Esophagus squamous epithelium (tissue), 5 donors: ENCODE data around the gene HMOX1. TPM values are rescaled to one million over a fixed set of nuclear protein-coding genes. Genes with fewer than 3 reads are reported as not detected.

Source experiments
- DNase-seq: peaks from one replicate; lab custom pipeline; 2025; lab: John Stamatoyannopoulos, UW
- H3K27ac ChIP-seq, 4 donors: fragments of 200-600 bp; sonication (generic); one replicate each; pipeline ENCODE4 v1.5.1; 2016 to 2019; ENCODE audit warnings: mild to moderate bottlenecking in 1 of 4
- H3K27me3 ChIP-seq, 4 donors: fragments of 200-600 bp; sonication (generic); 1 replicate in 3 of 4; 2 replicates in 1 of 4; pipeline versions ENCODE4 v1.5.1 to v1.6.0; 2017 to 2021; ENCODE audit warnings: antibody characterized with exemption in 1 of 4
- H3K36me3 ChIP-seq, 3 donors: fragments of 200-600 bp; sonication (generic); one replicate each; pipeline ENCODE4 v1.5.1; 2016 to 2019
- H3K4me1 ChIP-seq, 3 donors: fragments of 200-600 bp; sonication (generic); one replicate each; pipeline ENCODE4 v1.5.1; 2017 to 2019
- H3K4me3 ChIP-seq, 4 donors: fragments of 200-600 bp; sonication (generic); 1 replicate in 3 of 4; 2 replicates in 1 of 4; pipeline ENCODE4 v1.5.1; 2016 to 2019; ENCODE audit warnings: mild to moderate bottlenecking in 2 of 4, moderate library complexity in 1 of 4
- H3K9me3 ChIP-seq, 3 donors: fragments of 200-600 bp; sonication (generic); one replicate each; pipeline ENCODE4 v1.5.1; 2016 to 2019
- POLR2A ChIP-seq, 4 donors: fragments of 450-650 bp; IDR thresholded peaks; one replicate each; pipeline ENCODE4 v1.6.1; 2017; ENCODE audit warnings: antibody characterized with exemption in 4 of 4, mild to moderate bottlenecking in 4 of 4, moderate library complexity in 3 of 4
- WGBS, 2 donors: methylation state at CpG; one replicate each; pipeline ENCODE4 v1.1.5; 2018; 5-methylcytosine and 5-hydroxymethylcytosine counted together
- intact Hi-C: fragments of 100-400 bp; cut with DNase I; formaldehyde crosslinking; loops from one replicate; pipeline ENCODE4 v1.15.0; 2022
- total RNA-seq, 4 donors: library from RNA; depleted of rRNA; stranded (reverse); fragments of >200 nt; gene quantifications; one replicate each; pipeline ENCODE4 v1.1.0, GENCODE V29; 2016
- TF ChIP-seq, protein P1 (sequence below), 6 experiments: fragments of 450-650 bp in 4 of 6; fragments of 200-600 bp in 2 of 6; sonication (generic) in 2 of 6; IDR thresholded peaks; one replicate each; pipeline ENCODE4 v1.5.1; 2016 to 2019; ENCODE audit warnings: antibody characterized with exemption in 6 of 6, mild to moderate bottlenecking in 4 of 6, moderate library complexity in 4 of 6
- donor health status: DM: yes; HTN: yes; CAD: no.

The HMOX1 gene
- total RNA-seq, 4 donors from 2014 or later: 13.0 to 39.0 (median 18.3) TPM

DNA sequence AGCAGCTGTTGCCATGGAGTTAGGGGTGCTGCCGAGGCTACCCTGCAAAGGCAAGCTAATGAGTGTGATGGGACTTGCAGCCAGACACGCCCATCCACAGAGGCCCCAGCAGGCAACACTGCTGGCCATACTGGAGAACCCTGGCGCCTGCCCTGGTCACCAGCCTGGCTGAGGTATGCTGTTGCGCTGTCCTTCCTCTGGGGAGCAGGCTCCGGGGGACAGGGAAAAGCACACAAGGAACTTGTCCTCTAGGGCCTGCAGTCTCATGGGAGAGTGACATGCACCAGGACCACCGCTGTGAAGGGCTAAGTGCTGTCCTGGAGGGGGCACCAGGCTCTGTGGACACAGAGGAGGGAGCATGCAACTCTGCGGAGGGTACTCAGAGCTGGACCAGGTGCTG is 45.4 kb upstream of the HMOX1 start:
- no peak overlapping the region for H3K4me3 ChIP-seq
- peaks cover 29 to 100% (median 50%) of the 10 kb centered on the region in 3 donors for H3K36me3 ChIP-seq
- H3K27me3 ChIP-seq: no peaks in the 10 kb centered on the region
- no peak overlapping the region for H3K27ac ChIP-seq
- intact Hi-C loops: no loop called here
- H3K9me3 ChIP-seq: no peaks in the 10 kb centered on the region
- 100% methylated on average over 2 of the region's 7 CpGs for WGBS, 2 donors
- TF ChIP-seq POLR2A (IDR thresholded peaks at IDR 0.05): no peak
- TF ChIP-seq, protein P1, sequence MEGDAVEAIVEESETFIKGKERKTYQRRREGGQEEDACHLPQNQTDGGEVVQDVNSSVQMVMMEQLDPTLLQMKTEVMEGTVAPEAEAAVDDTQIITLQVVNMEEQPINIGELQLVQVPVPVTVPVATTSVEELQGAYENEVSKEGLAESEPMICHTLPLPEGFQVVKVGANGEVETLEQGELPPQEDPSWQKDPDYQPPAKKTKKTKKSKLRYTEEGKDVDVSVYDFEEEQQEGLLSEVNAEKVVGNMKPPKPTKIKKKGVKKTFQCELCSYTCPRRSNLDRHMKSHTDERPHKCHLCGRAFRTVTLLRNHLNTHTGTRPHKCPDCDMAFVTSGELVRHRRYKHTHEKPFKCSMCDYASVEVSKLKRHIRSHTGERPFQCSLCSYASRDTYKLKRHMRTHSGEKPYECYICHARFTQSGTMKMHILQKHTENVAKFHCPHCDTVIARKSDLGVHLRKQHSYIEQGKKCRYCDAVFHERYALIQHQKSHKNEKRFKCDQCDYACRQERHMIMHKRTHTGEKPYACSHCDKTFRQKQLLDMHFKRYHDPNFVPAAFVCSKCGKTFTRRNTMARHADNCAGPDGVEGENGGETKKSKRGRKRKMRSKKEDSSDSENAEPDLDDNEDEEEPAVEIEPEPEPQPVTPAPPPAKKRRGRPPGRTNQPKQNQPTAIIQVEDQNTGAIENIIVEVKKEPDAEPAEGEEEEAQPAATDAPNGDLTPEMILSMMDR (IDR thresholded peaks at IDR 0.05): no peak
- peaks cover 3 to 4% (median 4%) of the 10 kb centered on the region in 3 donors for H3K4me1 ChIP-seq
- no peak for DNase-seq

DNA sequence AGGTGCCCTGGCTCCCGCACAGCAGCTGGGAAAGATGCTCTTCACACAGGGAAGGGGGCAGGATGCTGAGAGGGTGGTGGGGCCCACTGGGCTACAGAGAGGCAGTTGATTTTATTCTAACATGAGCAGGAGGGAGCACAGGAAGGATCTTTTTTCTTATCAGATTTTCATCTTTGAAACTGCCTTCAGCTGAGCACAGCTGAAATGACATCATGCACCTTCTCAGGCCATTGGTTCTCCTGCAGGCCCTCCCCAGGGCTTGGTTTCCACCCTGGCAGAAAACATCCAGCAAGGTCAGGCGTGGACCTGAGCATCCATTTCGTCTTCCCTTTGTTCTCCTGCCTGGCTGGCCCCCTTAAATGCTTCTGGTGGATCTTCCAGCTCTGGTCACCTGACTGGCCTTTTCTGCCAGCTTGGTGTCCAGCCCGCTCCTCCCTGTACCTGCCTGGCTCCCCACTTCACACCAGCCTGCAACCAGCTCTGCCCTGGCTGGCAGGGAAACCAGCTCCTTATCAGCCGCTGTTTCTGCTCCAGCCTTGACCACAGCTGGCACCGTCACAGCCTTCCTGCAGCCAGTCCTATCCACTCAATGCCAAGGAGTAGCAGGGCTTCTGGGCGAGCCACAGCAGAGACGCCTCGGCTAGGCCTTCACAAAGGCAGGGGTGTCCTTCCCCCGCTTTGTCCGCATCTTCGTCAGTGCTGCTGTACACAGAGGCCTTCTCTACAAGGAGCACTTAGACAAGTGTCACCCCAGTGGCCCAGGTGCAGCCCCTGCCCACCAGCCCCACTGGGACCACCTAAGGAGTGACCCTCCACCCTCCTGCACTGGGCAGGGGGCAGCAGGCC is 44.7 kb upstream of the HMOX1 start:
- peaks cover 0 to under 1% (median 0%) of the 10 kb centered on the region in 3 donors for H3K4me1 ChIP-seq
- TF ChIP-seq, protein P1 (IDR thresholded peaks at IDR 0.05): no peak
- TF ChIP-seq POLR2A (IDR thresholded peaks at IDR 0.05): no peak
- H3K27me3 ChIP-seq: no peaks in the 10 kb centered on the region
- H3K9me3 ChIP-seq: no peaks in the 10 kb centered on the region
- H3K27ac ChIP-seq: no peak overlapping the region
- H3K36me3 ChIP-seq: peaks cover 29 to 100% (median 55%) of the 10 kb centered on the region in 3 donors
- WGBS, 2 donors: 94 to 98% methylated on average over 5 to 7 of the region's 12 CpGs
- H3K4me3 ChIP-seq: no peak overlapping the region
- intact Hi-C loops: no loop called here
- DNase-seq: no peak

DNA sequence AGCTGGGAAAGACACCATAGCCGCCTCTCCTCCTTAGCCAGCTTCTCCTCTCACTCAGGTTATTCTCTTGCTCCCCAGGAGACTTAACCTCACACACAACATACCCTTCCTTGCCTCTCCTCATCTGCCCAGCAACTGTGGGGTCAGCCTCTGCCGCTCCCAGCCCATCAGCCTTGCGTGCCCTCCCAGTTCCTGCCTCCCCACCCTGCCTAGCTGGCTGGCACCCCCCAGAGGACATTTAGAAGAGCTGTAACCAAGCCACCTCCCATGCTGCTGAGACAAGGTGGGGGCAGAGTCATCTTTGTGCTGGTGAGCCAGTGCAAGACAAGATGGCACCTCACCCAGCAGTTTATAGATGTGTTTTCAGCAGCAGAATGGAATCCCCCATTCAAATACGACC is 43.0 kb upstream of the HMOX1 start:
- H3K4me3 ChIP-seq: no peak overlapping the region
- TF ChIP-seq, protein P1 (IDR thresholded peaks at IDR 0.05): no peak
- TF ChIP-seq POLR2A (IDR thresholded peaks at IDR 0.05): no peak
- peaks cover 29 to 100% (median 54%) of the 10 kb centered on the region in 3 donors for H3K36me3 ChIP-seq
- no peak overlapping the region for H3K27ac ChIP-seq
- H3K9me3 ChIP-seq: no peaks in the 10 kb centered on the region
- H3K4me1 ChIP-seq: peaks cover 0 to 9% (median 0%) of the 10 kb centered on the region in 3 donors
- H3K27me3 ChIP-seq: no peaks in the 10 kb centered on the region
- no peak for DNase-seq
- 82 to 93% methylated on average over 3 to 4 of the region's 4 CpGs for WGBS, 2 donors
- intact Hi-C loops: no loop called here

DNA sequence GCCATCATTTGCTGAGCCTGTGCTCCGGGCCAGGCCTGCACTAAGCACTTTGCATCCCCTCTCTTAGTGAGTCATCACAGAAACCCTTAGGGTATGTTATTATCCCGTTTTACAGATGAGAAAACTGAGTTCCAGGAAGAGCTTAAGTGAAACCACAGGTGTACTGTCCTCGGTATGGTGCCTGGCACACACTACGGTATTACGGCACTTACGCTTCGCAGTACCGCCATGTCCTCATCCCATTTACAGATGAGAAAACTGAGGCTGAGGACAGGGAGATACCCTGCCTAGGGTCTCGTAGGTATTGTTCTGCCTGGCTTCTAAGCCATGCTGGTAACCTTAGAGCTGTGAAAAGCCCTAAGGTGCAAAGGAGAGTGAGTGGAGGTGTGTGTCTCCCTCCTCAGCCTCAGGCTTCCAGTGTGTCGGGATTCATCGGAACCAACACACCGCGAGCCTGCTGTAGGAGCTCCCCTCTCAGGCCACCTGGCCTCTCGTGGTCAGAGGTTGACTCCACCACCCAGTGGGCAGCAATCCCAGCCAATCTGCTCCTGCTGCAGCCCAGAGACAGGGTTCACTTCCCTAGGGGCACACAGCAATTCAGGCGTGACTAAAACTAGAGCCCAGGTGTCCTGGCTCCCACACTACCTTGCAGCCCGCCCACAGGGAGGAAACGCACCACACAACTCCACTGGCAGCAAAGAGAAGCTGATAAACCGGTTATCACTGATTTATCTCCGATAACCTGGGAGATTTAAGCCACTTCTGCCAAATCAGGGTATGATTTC is 39.6 kb upstream of the HMOX1 start:
- no peaks in the 10 kb centered on the region for H3K27me3 ChIP-seq
- TF ChIP-seq, protein P1 (IDR thresholded peaks at IDR 0.05): no peak
- TF ChIP-seq POLR2A (IDR thresholded peaks at IDR 0.05): no peak
- no peaks in the 10 kb centered on the region for H3K9me3 ChIP-seq
- H3K4me3 ChIP-seq: no peak overlapping the region
- DNase-seq: no peak
- intact Hi-C loops: loop anchor here (10.0 kb wide), 2 partner anchors 84 to 244 kb away; no protein-coding TSS in a partner anchor
- H3K27ac ChIP-seq: no peak overlapping the region
- 59 to 76% methylated on average over 11 of the region's 19 CpGs for WGBS, 2 donors
- H3K36me3 ChIP-seq: peaks cover 15 to 100% (median 36%) of the 10 kb centered on the region in 3 donors
- peaks cover 0 to 9% (median 0%) of the 10 kb centered on the region in 3 donors for H3K4me1 ChIP-seq
